Measurements from ENCODE around the gene NMT1.

NMT1 gene

DNA sequence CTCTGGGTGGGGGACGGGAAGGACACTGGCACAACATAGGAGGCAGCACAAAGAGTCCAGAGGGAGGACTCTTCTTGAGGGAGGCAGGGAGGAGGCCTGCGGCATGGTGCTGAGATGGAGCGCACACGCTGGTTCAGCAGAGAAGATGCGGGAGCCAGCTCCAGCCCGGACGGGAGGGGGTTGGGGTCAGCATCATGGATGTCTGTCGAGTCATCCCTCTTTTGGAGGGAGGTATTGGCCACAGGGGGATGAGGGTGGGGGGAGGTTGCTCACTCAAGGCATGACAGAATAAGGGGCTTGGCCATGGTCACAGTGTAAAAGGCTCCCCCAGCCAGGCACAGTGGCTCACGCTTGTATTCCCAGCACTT is 29.0 kb upstream of the NMT1 start:
- no peak for TF ChIP-seq TEAD4 (IDR thresholded peaks at IDR 0.05)
- TF ChIP-seq YY1 (IDR thresholded peaks at IDR 0.05; ENCODE audit: low read depth): no peak
- TF ChIP-seq REST (IDR thresholded peaks at IDR 0.05; ENCODE audit: low read depth): no peak
- no peak for TF ChIP-seq CEBPB (IDR thresholded peaks at IDR 0.05)
- no peak for TF ChIP-seq TCF12 (IDR thresholded peaks at IDR 0.05; ENCODE audit: low read depth)
- TF ChIP-seq, protein P1, sequence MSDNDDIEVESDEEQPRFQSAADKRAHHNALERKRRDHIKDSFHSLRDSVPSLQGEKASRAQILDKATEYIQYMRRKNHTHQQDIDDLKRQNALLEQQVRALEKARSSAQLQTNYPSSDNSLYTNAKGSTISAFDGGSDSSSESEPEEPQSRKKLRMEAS (IDR thresholded peaks at IDR 0.05): no peak
- no peak for TF ChIP-seq CREB1 (IDR thresholded peaks at IDR 0.05; ENCODE audit: low read depth)
- TF ChIP-seq ZBTB7A (IDR thresholded peaks at IDR 0.05; ENCODE audit: low read depth): no peak
- TF ChIP-seq NFIC (IDR thresholded peaks at IDR 0.05): no peak
- no peak for TF ChIP-seq EGR1 (IDR thresholded peaks at IDR 0.05)
- no peak for TF ChIP-seq EP300 (IDR thresholded peaks at IDR 0.05; ENCODE audit: borderline replicate concordance)
- TF ChIP-seq, protein P2, sequence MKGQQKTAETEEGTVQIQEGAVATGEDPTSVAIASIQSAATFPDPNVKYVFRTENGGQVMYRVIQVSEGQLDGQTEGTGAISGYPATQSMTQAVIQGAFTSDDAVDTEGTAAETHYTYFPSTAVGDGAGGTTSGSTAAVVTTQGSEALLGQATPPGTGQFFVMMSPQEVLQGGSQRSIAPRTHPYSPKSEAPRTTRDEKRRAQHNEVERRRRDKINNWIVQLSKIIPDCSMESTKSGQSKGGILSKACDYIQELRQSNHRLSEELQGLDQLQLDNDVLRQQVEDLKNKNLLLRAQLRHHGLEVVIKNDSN (IDR thresholded peaks at IDR 0.05): no peak
- no peak for TF ChIP-seq FOXM1 (IDR thresholded peaks at IDR 0.05; ENCODE audit: borderline replicate concordance, low read depth)
- no peak for TF ChIP-seq TAF1 (IDR thresholded peaks at IDR 0.05; ENCODE audit: low read depth)

DNA sequence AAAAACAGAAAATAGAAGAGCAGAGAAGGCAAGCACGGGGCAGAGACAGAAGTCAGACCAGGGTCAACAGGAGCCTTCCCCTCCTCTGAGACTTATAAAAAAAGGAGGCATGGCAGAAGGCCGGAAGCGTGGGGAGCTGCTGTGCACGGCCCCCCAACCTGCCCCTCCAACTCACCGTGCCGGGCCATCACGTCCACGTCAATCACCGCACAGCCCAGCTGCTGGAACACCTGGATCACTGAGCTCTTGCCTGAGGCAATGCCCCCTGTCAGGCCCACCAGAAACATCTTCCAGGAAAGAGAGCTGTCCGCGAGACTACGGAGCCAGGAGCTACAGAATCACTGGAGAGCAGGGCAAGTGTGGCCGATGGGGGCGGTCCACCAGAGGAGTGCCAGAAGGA is 26.5 kb upstream of the NMT1 start:
- TF ChIP-seq ZBTB7A (IDR thresholded peaks at IDR 0.05; ENCODE audit: low read depth): no peak
- TF ChIP-seq, protein P2 (IDR thresholded peaks at IDR 0.05): no peak
- TF ChIP-seq NFIC (IDR thresholded peaks at IDR 0.05): no peak
- no peak for TF ChIP-seq CREB1 (IDR thresholded peaks at IDR 0.05; ENCODE audit: low read depth)
- no peak for TF ChIP-seq TAF1 (IDR thresholded peaks at IDR 0.05; ENCODE audit: low read depth)
- no peak for TF ChIP-seq RAD21 (IDR thresholded peaks at IDR 0.05; ENCODE audit: low read depth)
- no peak for TF ChIP-seq CEBPB (IDR thresholded peaks at IDR 0.05)
- TF ChIP-seq EGR1 (IDR thresholded peaks at IDR 0.05): no peak
- TF ChIP-seq EP300 (IDR thresholded peaks at IDR 0.05; ENCODE audit: borderline replicate concordance): no peak
- no peak for TF ChIP-seq REST (IDR thresholded peaks at IDR 0.05; ENCODE audit: low read depth)
- TF ChIP-seq FOXM1 (IDR thresholded peaks at IDR 0.05; ENCODE audit: borderline replicate concordance, low read depth): no peak
- no peak for TF ChIP-seq TEAD4 (IDR thresholded peaks at IDR 0.05)
- TF ChIP-seq TCF12 (IDR thresholded peaks at IDR 0.05; ENCODE audit: low read depth): no peak

DNA sequence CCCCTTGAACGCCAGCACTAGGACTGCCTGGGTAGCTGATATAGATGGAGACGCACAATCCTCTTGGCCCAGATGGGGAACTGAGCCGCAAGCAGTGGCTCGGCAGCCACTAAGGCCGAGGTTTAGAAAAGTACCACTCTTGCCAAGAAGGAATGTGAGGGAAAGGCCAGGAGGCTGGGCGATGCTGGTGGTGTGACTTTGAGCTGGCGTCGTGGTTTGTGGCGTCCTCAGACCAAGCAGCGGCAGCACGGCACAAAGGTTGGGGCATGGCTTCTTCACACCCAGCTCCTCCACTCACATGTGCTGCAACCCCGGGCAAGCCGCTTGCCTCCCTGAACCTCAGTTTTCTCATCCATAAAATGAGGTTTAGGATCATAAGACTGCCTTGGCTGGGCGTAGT is 25.3 kb upstream of the NMT1 start:
- TF ChIP-seq RAD21 (IDR thresholded peaks at IDR 0.05; ENCODE audit: low read depth) (no peak), FOXM1 (IDR thresholded peaks at IDR 0.05; ENCODE audit: borderline replicate concordance, low read depth) (no peak), TAF1 (IDR thresholded peaks at IDR 0.05; ENCODE audit: low read depth) (no peak), ZBTB7A (IDR thresholded peaks at IDR 0.05; ENCODE audit: low read depth) (no peak), TEAD4 (IDR thresholded peaks at IDR 0.05) (no peak)
- TF ChIP-seq, protein P2 (IDR thresholded peaks at IDR 0.05): no peak
- TF ChIP-seq, protein P1 (IDR thresholded peaks at IDR 0.05): no peak

DNA sequence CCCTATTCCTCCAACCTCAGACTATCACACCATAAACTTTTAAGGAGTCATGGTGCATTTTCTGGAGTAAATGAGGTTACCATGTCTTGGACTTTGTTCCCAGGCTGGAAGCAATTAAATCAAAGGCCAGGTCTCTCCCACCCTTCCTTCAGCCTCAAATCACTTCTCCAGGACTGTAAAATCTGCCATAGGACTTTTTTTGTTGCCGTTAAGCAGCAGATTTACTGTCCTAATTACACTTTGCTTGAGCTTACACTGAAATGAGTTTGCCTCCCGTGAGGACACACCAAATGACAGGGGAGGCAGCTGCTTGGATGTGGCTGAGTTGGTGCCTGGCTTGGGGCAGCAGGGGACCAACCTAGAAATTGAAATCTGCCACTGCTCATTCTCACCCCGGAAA is 24.4 kb upstream of the NMT1 start:
- TF ChIP-seq ZBTB7A (IDR thresholded peaks at IDR 0.05; ENCODE audit: low read depth): no peak
- no peak for TF ChIP-seq REST (IDR thresholded peaks at IDR 0.05; ENCODE audit: low read depth)
- TF ChIP-seq TEAD4 (IDR thresholded peaks at IDR 0.05): no peak
- TF ChIP-seq CREB1 (IDR thresholded peaks at IDR 0.05; ENCODE audit: low read depth): no peak
- TF ChIP-seq, protein P1 (IDR thresholded peaks at IDR 0.05): no peak
- no peak for TF ChIP-seq EGR1 (IDR thresholded peaks at IDR 0.05)
- no peak for TF ChIP-seq NFIC (IDR thresholded peaks at IDR 0.05)
- no peak for TF ChIP-seq FOXM1 (IDR thresholded peaks at IDR 0.05; ENCODE audit: borderline replicate concordance, low read depth)
- TF ChIP-seq TAF1 (IDR thresholded peaks at IDR 0.05; ENCODE audit: low read depth): no peak
- no peak for TF ChIP-seq YY1 (IDR thresholded peaks at IDR 0.05; ENCODE audit: low read depth)
- no peak for TF ChIP-seq CEBPB (IDR thresholded peaks at IDR 0.05)
- no peak for TF ChIP-seq EP300 (IDR thresholded peaks at IDR 0.05; ENCODE audit: borderline replicate concordance)
